SK-N-SH (cell line): ENCODE data around the gene LRMDA. TPM values are rescaled to one million over a fixed set of nuclear protein-coding genes. Genes with fewer than 3 reads are reported as not detected.

Experiments
- CTCF ChIA-PET: fragments of 300-600, 350-600 bp; formaldehyde crosslinking; extraction: SDS; loops from one replicate; lab custom pipeline; 2021; lab: Yijun Ruan, JAX
- POLR2A ChIA-PET: fragments of 350-600 bp; sonication (Branson Sonifier 250); formaldehyde crosslinking; extraction: SDS; loops from one replicate; lab custom pipeline; 2020; ENCODE audit warnings: antibody characterized with exemption, inconsistent platforms; lab: Yijun Ruan, JAX
- DNase-seq: peaks from one replicate; pipeline ENCODE4 v3.0.0; 2012
- H2AFZ ChIP-seq: fragments of 200-600 bp; sonication (generic); 2 replicates; pipeline ENCODE4 v1.8.1; 2016; ENCODE audit warnings: antibody characterized with exemption, mild to moderate bottlenecking, low read depth
- H3F3A ChIP-seq: fragments of 200-600 bp; sonication (generic); replicated peaks from 2 replicates; pipeline ENCODE3; 2016; ENCODE audit warnings: antibody characterized with exemption, mild to moderate bottlenecking; ENCODE audit not compliant: insufficient read depth
- H3K27ac ChIP-seq, 2 experiments: fragments of 200-500 bp in 1 of 2; fragments of 200-600 bp in 1 of 2; sonication (Bioruptor generic) in 1 of 2; sonication (generic), shearing (Covaris generic) in 1 of 2; 2 replicates each; pipeline versions ENCODE4 v1.5.1 to v1.6.1; 2014 to 2016; ENCODE audit warnings: low read depth in 2 of 2, inconsistent platforms in 1 of 2, low read length in 1 of 2, mild to moderate bottlenecking in 1 of 2, mixed read lengths in 1 of 2
- H3K27me3 ChIP-seq: fragments of 200-600 bp; sonication (generic), shearing (Covaris generic); 2 replicates; pipeline ENCODE4 v1.6.1; 2016; ENCODE audit warnings: mixed run types; ENCODE audit not compliant: insufficient read depth
- H3K36me3 ChIP-seq, 2 experiments: fragments of 200-500 bp in 1 of 2; fragments of 200-600 bp in 1 of 2; sonication (Bioruptor generic) in 1 of 2; sonication (generic) in 1 of 2; replicated peaks in 1 of 2; 2 replicates each; pipeline versions ENCODE3 to v1.5.1; 2014 to 2016; ENCODE audit warnings: low read length in 1 of 2, mild to moderate bottlenecking in 1 of 2; ENCODE audit not compliant: insufficient read depth in 2 of 2, control insufficient read depth in 1 of 2
- H3K4me1 ChIP-seq, 2 experiments: fragments of 200-500 bp in 1 of 2; fragments of 200-600 bp in 1 of 2; sonication (Bioruptor generic) in 1 of 2; sonication (generic), shearing (Covaris generic) in 1 of 2; 2 replicates each; pipeline versions ENCODE4 v1.5.1 to v1.6.1; 2014 to 2016; ENCODE audit warnings: low read depth in 1 of 2, low read length in 1 of 2, mixed run types in 1 of 2; ENCODE audit not compliant: insufficient read depth in 2 of 2, control insufficient read depth in 1 of 2
- H3K4me2 ChIP-seq: fragments of 200-600 bp; sonication (generic), shearing (Covaris generic); 2 replicates; pipeline ENCODE4 v1.6.1; 2017; ENCODE audit warnings: mixed run types
- H3K4me3 ChIP-seq, 2 experiments: fragments of 200-500 bp in 1 of 2; fragments of 200-600 bp in 1 of 2; sonication (Bioruptor generic) in 1 of 2; sonication (generic), shearing (Covaris generic) in 1 of 2; 2 replicates each; pipeline versions ENCODE4 v1.5.1 to v1.8.1; 2014 to 2016; ENCODE audit warnings: low read depth in 2 of 2, inconsistent platforms in 1 of 2, low read length in 1 of 2, mild to moderate bottlenecking in 1 of 2, mixed read lengths in 1 of 2, moderate library complexity in 1 of 2
- H3K79me2 ChIP-seq: fragments of 200-600 bp; sonication (generic); 2 replicates; pipeline ENCODE4 v1.8.1; 2017; ENCODE audit warnings: mild to moderate bottlenecking; ENCODE audit not compliant: insufficient read depth
- H3K9ac ChIP-seq: fragments of 200-600 bp; sonication (generic); 2 replicates; pipeline ENCODE4 v1.6.1; 2017; ENCODE audit warnings: mixed run types
- H3K9me2 ChIP-seq: fragments of 200-600 bp; sonication (generic); 2 replicates; pipeline ENCODE4 v1.6.1; 2017; ENCODE audit warnings: mixed run types
- H3K9me3 ChIP-seq: fragments of 200-600 bp; sonication (generic); 2 replicates; pipeline ENCODE4 v1.6.1; 2017; ENCODE audit warnings: mixed run types, mild to moderate bottlenecking, moderate library complexity
- H4K20me1 ChIP-seq: fragments of 200-600 bp; sonication (generic); 2 replicates; pipeline ENCODE4 v1.6.1; 2017; ENCODE audit warnings: mild to moderate bottlenecking, mixed run types; ENCODE audit not compliant: insufficient read depth
- CHD2 ChIP-seq: fragments of 150-350 bp; IDR thresholded peaks from 2 replicates; pipeline ENCODE4 v1.6.1; 2018; ENCODE audit warnings: low read length; ENCODE audit not compliant: partially characterized antibody
- ELF1 ChIP-seq: IDR thresholded peaks from 2 replicates; pipeline ENCODE4 v1.4.0; 2012
- EP300 ChIP-seq, 2 experiments: IDR thresholded peaks; 2 replicates each; pipeline versions ENCODE4 v1.4.0 to v1.6.1; 2012; ENCODE audit warnings: borderline replicate concordance in 1 of 2, low read depth in 1 of 2, low read length in 1 of 2
- FOXJ3 ChIP-seq: sonication (generic); formaldehyde crosslinking; IDR thresholded peaks from 2 replicates; pipeline ENCODE4 v1.5.1; 2020; ENCODE audit warnings: mild to moderate bottlenecking, missing genetic modification reagents
- GABPA ChIP-seq: IDR thresholded peaks from 2 replicates; pipeline ENCODE4 v1.4.0; 2012; ENCODE audit warnings: low read depth, mild to moderate bottlenecking
- GATA2 ChIP-seq: sonication (generic); formaldehyde crosslinking; IDR thresholded peaks from 2 replicates; pipeline ENCODE4 v1.5.0; 2020; ENCODE audit warnings: mild to moderate bottlenecking, missing genetic modification reagents
- JUND ChIP-seq: IDR thresholded peaks from 2 replicates; pipeline ENCODE4 v1.4.0; 2012
- NRF1 ChIP-seq: IDR thresholded peaks from 2 replicates; pipeline ENCODE4 v1.6.1; 2012; ENCODE audit warnings: low read depth, mild to moderate bottlenecking, low read length
- POLR2AphosphoS5 ChIP-seq: IDR thresholded peaks from 2 replicates; pipeline ENCODE4 v1.6.1; 2012; ENCODE audit warnings: low read depth, low read length
- RAD21 ChIP-seq: IDR thresholded peaks from 2 replicates; pipeline ENCODE4 v1.6.1; 2012; ENCODE audit warnings: mild to moderate bottlenecking, low read length
- SIN3A ChIP-seq: IDR thresholded peaks from 2 replicates; pipeline ENCODE4 v1.6.1; 2012; ENCODE audit warnings: low read depth, mild to moderate bottlenecking, low read length, moderate library complexity, borderline replicate concordance
- TAF1 ChIP-seq: IDR thresholded peaks from 2 replicates; pipeline ENCODE4 v1.6.1; 2012; ENCODE audit warnings: low read depth, mild to moderate bottlenecking, low read length, moderate library complexity, borderline replicate concordance
- TCF12 ChIP-seq: IDR thresholded peaks from 2 replicates; pipeline ENCODE4 v1.4.0; 2012
- TEAD4 ChIP-seq: IDR thresholded peaks from 2 replicates; pipeline ENCODE4 v1.4.0; 2012; ENCODE audit warnings: mild to moderate bottlenecking, borderline replicate concordance; ENCODE audit not compliant: insufficient read depth
- YY1 ChIP-seq: IDR thresholded peaks from 2 replicates; pipeline ENCODE4 v1.4.0; 2012; ENCODE audit warnings: low read depth, mild to moderate bottlenecking
- WGBS: methylation state at CpG from one replicate; pipeline ENCODE4 v1.1.6; 2017; ENCODE audit warnings: low lambda C conversion rate; 5-methylcytosine and 5-hydroxymethylcytosine counted together
- polyA plus RNA-seq, 3 experiments: library from polyadenylated mRNA; depleted of rRNA; stranded (reverse); fragments of >200 nt; gene quantifications; 2 replicates each; pipeline ENCODE4 v1.2.3, GENCODE V29; 2012
- TF ChIP-seq, protein P1 (sequence below): IDR thresholded peaks from 2 replicates; pipeline ENCODE4; 2012
- TF ChIP-seq, protein P2 (sequence below): fragments of 200-600 bp; sonication (generic); IDR thresholded peaks from 2 replicates; pipeline ENCODE4 v1.6.1; 2017; ENCODE audit warnings: antibody characterized with exemption, mild to moderate bottlenecking, moderate library complexity
- TF ChIP-seq, protein P3 (sequence below): IDR thresholded peaks from 2 replicates; pipeline ENCODE4 v1.4.0; 2012; ENCODE audit warnings: low read depth, borderline replicate concordance
- TF ChIP-seq, protein P4 (sequence below): IDR thresholded peaks from 2 replicates; pipeline ENCODE4 v1.6.1; 2012; ENCODE audit warnings: mild to moderate bottlenecking, low read depth, low read length, moderate library complexity

LRMDA gene
- polyA plus RNA-seq, 1 of the 3 experiments (the other 2 are of a cell fraction) = 0.95 TPM

DNA sequence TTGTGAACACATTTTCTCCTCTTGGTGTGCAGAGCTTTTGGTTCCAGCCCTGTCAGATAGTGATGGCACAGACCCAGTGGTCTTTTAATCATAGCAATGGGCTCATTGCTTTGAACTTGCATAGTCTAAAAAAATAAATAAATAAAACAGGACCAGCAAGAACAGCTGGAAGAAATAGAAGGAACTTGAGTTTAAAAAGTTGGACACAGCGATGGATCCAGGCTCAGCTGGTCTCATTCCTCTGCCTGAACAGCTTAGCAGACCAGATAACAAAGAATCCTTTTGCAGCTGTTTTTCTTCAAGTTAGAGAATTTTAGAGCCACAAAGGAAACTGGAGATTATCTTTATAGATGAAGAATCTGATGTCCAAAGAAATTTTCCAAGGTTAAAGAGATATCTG is 1005.6 kb downstream of the LRMDA start:
- H3K4me1 ChIP-seq = peaks cover 9 to 19% of the 10 kb centered on the region in 2 experiments
- no peaks in the 10 kb centered on the region for H3K36me3 ChIP-seq
- no peak overlapping the region for H3K4me2 ChIP-seq
- DNase-seq = no peak
- WGBS = 88% methylated on average over 1 of the region's 1 CpG
- H3K27me3 ChIP-seq = no peaks in the 10 kb centered on the region
- CTCF ChIA-PET = no interaction called here
- no peaks in the 10 kb centered on the region for H3K9me2 ChIP-seq
- TF ChIP-seq, protein P1, sequence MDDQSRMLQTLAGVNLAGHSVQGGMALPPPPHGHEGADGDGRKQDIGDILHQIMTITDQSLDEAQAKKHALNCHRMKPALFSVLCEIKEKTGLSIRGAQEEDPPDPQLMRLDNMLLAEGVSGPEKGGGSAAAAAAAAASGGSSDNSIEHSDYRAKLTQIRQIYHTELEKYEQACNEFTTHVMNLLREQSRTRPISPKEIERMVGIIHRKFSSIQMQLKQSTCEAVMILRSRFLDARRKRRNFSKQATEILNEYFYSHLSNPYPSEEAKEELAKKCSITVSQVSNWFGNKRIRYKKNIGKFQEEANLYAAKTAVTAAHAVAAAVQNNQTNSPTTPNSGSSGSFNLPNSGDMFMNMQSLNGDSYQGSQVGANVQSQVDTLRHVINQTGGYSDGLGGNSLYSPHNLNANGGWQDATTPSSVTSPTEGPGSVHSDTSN = 0 out of 2 replicates have a peak, but pooled peaks have one; percentile 8
- TF ChIP-seq TCF12 (peak; percentile 29; the same call in 1 of the 2 replicates), POLR2AphosphoS5 (no peak)
- TF ChIP-seq, all 33 proteins: peak for 2
- Histone ChIP-seq H2AFZ (no peak overlapping the region), H3K9ac (no peak overlapping the region), H3K79me2 (no peaks in the 10 kb centered on the region), H3K9me3 (no peaks in the 10 kb centered on the region), H3K27ac (peak overlapping the region in 1 of 2 experiments; percentile 67; a peak in 1 of 4 replicates), H3F3A (peaks cover 4% of the 10 kb centered on the region), H4K20me1 (no peaks in the 10 kb centered on the region), H3K4me3 (no peak overlapping the region)
- POLR2A ChIA-PET = no interaction called here

DNA sequence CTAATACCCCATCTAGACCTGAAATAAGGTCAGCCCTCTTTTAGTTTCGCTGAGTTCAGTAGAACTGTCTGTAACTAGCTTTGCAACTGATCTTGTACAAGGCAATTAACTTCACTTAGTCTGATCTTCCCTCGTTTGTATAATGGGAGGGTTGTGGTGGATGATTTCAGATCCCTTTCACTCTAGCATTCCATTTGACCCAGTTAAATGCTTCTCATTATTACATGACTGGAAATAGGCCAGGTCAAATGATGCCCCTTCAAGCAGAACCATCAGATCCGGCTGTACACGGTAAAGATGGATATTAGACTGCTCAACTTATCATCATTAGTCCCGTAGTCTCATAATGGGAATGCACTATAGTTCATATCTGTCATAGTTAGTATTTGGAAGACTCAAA is 1009.0 kb downstream of the LRMDA start:
- WGBS = 61% methylated on average over 5 of the region's 5 CpGs
- no peak for TF ChIP-seq CHD2
- TF ChIP-seq, protein P2, sequence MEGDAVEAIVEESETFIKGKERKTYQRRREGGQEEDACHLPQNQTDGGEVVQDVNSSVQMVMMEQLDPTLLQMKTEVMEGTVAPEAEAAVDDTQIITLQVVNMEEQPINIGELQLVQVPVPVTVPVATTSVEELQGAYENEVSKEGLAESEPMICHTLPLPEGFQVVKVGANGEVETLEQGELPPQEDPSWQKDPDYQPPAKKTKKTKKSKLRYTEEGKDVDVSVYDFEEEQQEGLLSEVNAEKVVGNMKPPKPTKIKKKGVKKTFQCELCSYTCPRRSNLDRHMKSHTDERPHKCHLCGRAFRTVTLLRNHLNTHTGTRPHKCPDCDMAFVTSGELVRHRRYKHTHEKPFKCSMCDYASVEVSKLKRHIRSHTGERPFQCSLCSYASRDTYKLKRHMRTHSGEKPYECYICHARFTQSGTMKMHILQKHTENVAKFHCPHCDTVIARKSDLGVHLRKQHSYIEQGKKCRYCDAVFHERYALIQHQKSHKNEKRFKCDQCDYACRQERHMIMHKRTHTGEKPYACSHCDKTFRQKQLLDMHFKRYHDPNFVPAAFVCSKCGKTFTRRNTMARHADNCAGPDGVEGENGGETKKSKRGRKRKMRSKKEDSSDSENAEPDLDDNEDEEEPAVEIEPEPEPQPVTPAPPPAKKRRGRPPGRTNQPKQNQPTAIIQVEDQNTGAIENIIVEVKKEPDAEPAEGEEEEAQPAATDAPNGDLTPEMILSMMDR = no peak
- no peak for TF ChIP-seq EP300 (IDR thresholded peaks at IDR 0.05; ENCODE audit: borderline replicate concordance in 1 of 2, low read depth in 1 of 2, low read length in 1 of 2)
- no peak for TF ChIP-seq TEAD4
- no peak for TF ChIP-seq GATA2 (CRISPR knock-in tag)
- no peak for TF ChIP-seq SIN3A
- TF ChIP-seq JUND = no peak
- TF ChIP-seq, protein P3, sequence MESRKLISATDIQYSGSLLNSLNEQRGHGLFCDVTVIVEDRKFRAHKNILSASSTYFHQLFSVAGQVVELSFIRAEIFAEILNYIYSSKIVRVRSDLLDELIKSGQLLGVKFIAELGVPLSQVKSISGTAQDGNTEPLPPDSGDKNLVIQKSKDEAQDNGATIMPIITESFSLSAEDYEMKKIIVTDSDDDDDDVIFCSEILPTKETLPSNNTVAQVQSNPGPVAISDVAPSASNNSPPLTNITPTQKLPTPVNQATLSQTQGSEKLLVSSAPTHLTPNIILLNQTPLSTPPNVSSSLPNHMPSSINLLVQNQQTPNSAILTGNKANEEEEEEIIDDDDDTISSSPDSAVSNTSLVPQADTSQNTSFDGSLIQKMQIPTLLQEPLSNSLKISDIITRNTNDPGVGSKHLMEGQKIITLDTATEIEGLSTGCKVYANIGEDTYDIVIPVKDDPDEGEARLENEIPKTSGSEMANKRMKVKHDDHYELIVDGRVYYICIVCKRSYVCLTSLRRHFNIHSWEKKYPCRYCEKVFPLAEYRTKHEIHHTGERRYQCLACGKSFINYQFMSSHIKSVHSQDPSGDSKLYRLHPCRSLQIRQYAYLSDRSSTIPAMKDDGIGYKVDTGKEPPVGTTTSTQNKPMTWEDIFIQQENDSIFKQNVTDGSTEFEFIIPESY = no peak
- TF ChIP-seq NRF1 = no peak
- no peak for TF ChIP-seq GABPA
- no peak for TF ChIP-seq FOXJ3 (CRISPR knock-in tag)
- TF ChIP-seq TCF12 = no peak
- no peak for TF ChIP-seq RAD21
- TF ChIP-seq, protein P4, sequence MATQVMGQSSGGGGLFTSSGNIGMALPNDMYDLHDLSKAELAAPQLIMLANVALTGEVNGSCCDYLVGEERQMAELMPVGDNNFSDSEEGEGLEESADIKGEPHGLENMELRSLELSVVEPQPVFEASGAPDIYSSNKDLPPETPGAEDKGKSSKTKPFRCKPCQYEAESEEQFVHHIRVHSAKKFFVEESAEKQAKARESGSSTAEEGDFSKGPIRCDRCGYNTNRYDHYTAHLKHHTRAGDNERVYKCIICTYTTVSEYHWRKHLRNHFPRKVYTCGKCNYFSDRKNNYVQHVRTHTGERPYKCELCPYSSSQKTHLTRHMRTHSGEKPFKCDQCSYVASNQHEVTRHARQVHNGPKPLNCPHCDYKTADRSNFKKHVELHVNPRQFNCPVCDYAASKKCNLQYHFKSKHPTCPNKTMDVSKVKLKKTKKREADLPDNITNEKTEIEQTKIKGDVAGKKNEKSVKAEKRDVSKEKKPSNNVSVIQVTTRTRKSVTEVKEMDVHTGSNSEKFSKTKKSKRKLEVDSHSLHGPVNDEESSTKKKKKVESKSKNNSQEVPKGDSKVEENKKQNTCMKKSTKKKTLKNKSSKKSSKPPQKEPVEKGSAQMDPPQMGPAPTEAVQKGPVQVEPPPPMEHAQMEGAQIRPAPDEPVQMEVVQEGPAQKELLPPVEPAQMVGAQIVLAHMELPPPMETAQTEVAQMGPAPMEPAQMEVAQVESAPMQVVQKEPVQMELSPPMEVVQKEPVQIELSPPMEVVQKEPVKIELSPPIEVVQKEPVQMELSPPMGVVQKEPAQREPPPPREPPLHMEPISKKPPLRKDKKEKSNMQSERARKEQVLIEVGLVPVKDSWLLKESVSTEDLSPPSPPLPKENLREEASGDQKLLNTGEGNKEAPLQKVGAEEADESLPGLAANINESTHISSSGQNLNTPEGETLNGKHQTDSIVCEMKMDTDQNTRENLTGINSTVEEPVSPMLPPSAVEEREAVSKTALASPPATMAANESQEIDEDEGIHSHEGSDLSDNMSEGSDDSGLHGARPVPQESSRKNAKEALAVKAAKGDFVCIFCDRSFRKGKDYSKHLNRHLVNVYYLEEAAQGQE = no peak
- no peak for TF ChIP-seq TAF1
- TF ChIP-seq ELF1 = no peak
- TF ChIP-seq, protein P1 = no peak
- TF ChIP-seq YY1 = no peak

More for the DNA sequence above, 1009.0 kb downstream of the LRMDA start:
- H3K79me2 ChIP-seq = no peaks in the 10 kb centered on the region
- H4K20me1 ChIP-seq = no peaks in the 10 kb centered on the region
- CTCF ChIA-PET = interaction anchor here (0.9 to 1.6 kb wide), 2 partner anchors 10 to 109 kb away, joined by 3 to 4 read pairs; no protein-coding TSS in a partner anchor
- no peaks in the 10 kb centered on the region for H3K27me3 ChIP-seq
- no peaks in the 10 kb centered on the region for H3F3A ChIP-seq
- no peak for DNase-seq
- H3K27ac ChIP-seq = no peak overlapping the region
- H3K4me3 ChIP-seq = no peak overlapping the region
- peaks cover 0 to 8% of the 10 kb centered on the region in 2 experiments; a peak in 2 of 4 replicates for H3K4me1 ChIP-seq
- no peak overlapping the region for H3K9ac ChIP-seq
- no peaks in the 10 kb centered on the region for H3K9me2 ChIP-seq
- POLR2A ChIA-PET = no interaction called here
- no peak overlapping the region for H2AFZ ChIP-seq
- no peaks in the 10 kb centered on the region for H3K9me3 ChIP-seq
- no peak overlapping the region for H3K4me2 ChIP-seq
- H3K36me3 ChIP-seq = no peaks in the 10 kb centered on the region
